ENCODE data around the gene CNNM4. TPM values are rescaled to one million over a fixed set of nuclear protein-coding genes. Genes with fewer than 3 reads are reported as not detected.
A peak's percentile ranks its signal among the peaks of the same experiment; 100 is the strongest.

CNNM4 gene
- total RNA-seq, result 11.8 and 14.4 TPM in 2 replicates
- long read RNA-seq, partial matches to known transcripts, result 0 of 2 reads
- long read RNA-seq, other reads (novel, unspliced or antisense), result 2 of 2 reads

GRCh38 chr2:96760036-96760985, at the start of gene CNNM4:
Gene CNNM4, plus strand, starts transcription at chr2:96760902. Its CDS starts 98 bp downstream, at chr2:96761000.
- peaks cover 44% of the 10 kb centered on the region for H3K4me1 Mint-ChIP-seq
- TF ChIP-seq CTCF (conservative IDR thresholded peaks at IDR 0.05), result no peak

DNA sequence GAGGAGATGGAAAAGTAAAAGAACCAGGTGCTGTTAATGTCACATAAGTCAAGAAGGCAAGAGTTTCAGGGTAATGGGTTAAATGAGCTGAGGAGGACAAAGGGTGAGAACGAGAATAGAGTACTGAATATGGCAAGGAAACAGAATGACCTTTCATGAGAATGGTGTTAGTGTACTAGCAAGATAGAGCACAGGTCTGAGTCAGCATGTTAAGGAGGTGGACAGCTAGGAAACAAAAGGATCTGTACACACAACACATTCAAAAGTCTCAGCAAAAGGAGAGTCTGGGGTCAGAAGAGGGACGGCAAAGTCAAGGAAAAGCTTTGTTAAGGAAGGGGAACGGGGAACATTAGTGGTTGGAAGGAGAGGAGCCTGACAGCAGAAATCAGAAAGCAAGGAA, 49.7 kb upstream of the CNNM4 start:
- DNase-seq (ENCODE audit: low read depth, low spot score), result no peak
- TF ChIP-seq CTCF (conservative IDR thresholded peaks at IDR 0.05), result no peak
- Mint-ChIP-seq H3K27me3 (ENCODE audit: low read depth) (no peaks in the 10 kb centered on the region), H3K27ac (ENCODE audit: unreplicated experiment) (peak overlapping the region; percentile 1), H3K4me1 (peaks cover 13% of the 10 kb centered on the region), H3K9me3 (no peaks in the 10 kb centered on the region), H3K4me3 (no peak overlapping the region), H3K36me3 (ENCODE audit: low read depth) (peaks cover 37% of the 10 kb centered on the region)

More at GRCh38 chr2:96760036-96760985, at the start of gene CNNM4:
- Mint-ChIP-seq H3K27me3 (ENCODE audit: low read depth) (no peaks in the 10 kb centered on the region), H3K27ac (ENCODE audit: unreplicated experiment) (peak within 1 kb of the TSS; percentile 19), H3K4me3 (peak within 1 kb of the TSS; percentile 87), H3K36me3 (ENCODE audit: low read depth) (no peaks in the 10 kb centered on the region), H3K9me3 (no peaks in the 10 kb centered on the region)
- DNase-seq (ENCODE audit: low read depth, low spot score), result peak; percentile 87

DNA sequence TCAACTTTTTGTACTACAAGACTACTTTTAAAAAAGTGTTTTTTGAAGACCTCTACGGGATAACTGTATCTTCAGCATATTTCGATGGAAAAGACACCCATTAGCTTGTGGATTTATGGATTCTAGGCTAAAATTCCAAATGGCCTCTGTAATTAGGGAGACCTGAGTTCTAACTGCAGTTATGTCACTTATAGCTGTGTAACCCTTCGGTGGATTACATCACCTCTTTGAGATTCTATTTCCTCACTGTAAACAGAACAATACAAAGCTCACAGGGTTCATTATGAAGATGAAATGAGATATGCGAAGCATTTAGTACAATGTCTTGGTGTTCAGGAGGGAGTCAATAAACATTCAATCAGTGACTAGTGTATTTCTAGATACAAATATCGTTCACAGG, 45.0 kb upstream of the CNNM4 start:
- Mint-ChIP-seq H3K27ac (ENCODE audit: unreplicated experiment) (no peak overlapping the region), H3K27me3 (ENCODE audit: low read depth) (no peaks in the 10 kb centered on the region), H3K36me3 (ENCODE audit: low read depth) (peaks cover 11% of the 10 kb centered on the region), H3K4me3 (no peak overlapping the region), H3K4me1 (peaks cover 12% of the 10 kb centered on the region), H3K9me3 (no peaks in the 10 kb centered on the region)
- no peak for TF ChIP-seq CTCF (conservative IDR thresholded peaks at IDR 0.05)
- DNase-seq (ENCODE audit: low read depth, low spot score), result no peak

GRCh38 chr2:96716388-96716787, 44.3 kb upstream of the CNNM4 start:
- no peak for DNase-seq (ENCODE audit: low read depth, low spot score)
- Mint-ChIP-seq H3K27ac (ENCODE audit: unreplicated experiment) (no peak overlapping the region), H3K9me3 (no peaks in the 10 kb centered on the region), H3K4me3 (no peak overlapping the region), H3K36me3 (ENCODE audit: low read depth) (peaks cover 4% of the 10 kb centered on the region), H3K4me1 (peaks cover 5% of the 10 kb centered on the region), H3K27me3 (ENCODE audit: low read depth) (no peaks in the 10 kb centered on the region)
- no peak for TF ChIP-seq CTCF (conservative IDR thresholded peaks at IDR 0.05)

- DNase-seq (ENCODE audit: low read depth, low spot score), result no peak
- H3K4me1 Mint-ChIP-seq, result no peaks in the 10 kb centered on the region
- no peaks in the 10 kb centered on the region for H3K27me3 Mint-ChIP-seq (ENCODE audit: low read depth)
- H3K9me3 Mint-ChIP-seq, result no peaks in the 10 kb centered on the region
- peaks cover 8% of the 10 kb centered on the region for H3K36me3 Mint-ChIP-seq (ENCODE audit: low read depth)
- no peak for TF ChIP-seq CTCF (conservative IDR thresholded peaks at IDR 0.05)
- no peak overlapping the region for H3K27ac Mint-ChIP-seq (ENCODE audit: unreplicated experiment)
- H3K4me3 Mint-ChIP-seq, result no peak overlapping the region
Measured at GRCh38 chr2:96726131-96726530, 34.6 kb upstream of the CNNM4 start.

All from neural crest cell (in vitro differentiated cells).